ENCODE results near the gene SETD5. TPM values are rescaled to one million over a fixed set of nuclear protein-coding genes. Genes with fewer than 3 reads are reported as not detected.

Gene SETD5
- total and polyA plus RNA-seq, 9 donors: 30.8 to 140 (median 97.6) TPM

GRCh38 chr3:9409981-9410854, 12.8 kb downstream of the SETD5 start:
- no peak for DNase-seq
- Histone ChIP-seq H3K4me1 (ENCODE audit: insufficient read depth) (peaks cover 20% of the 10 kb centered on the region), H3K9me3 (no peaks in the 10 kb centered on the region), H3K27me3 (no peaks in the 10 kb centered on the region), H3K36me3 (no peaks in the 10 kb centered on the region), H3K4me3 (no peak overlapping the region), H3K27ac (peak overlapping the region in 1 of 2 donors; percentile 42)
- TF ChIP-seq POLR2A (IDR thresholded peaks at IDR 0.05): no peak
- intact Hi-C loops (cut with DNase I): no loop called here
- 64 to 75% (median 68%) methylated on average over 6 of the region's 6 CpGs for WGBS, 3 donors

- DNase-seq: no peak
- H3K4me1 ChIP-seq (ENCODE audit: insufficient read depth): peaks cover 25% of the 10 kb centered on the region
- TF ChIP-seq CTCF (IDR thresholded peaks at IDR 0.05): no peak
- no peak for TF ChIP-seq EP300 (IDR thresholded peaks at IDR 0.05)
- no peak for TF ChIP-seq POLR2A (IDR thresholded peaks at IDR 0.05)
- WGBS, 3 donors: 82 to 91% (median 86%) methylated on average over 1 of the region's 1 CpG
- H3K27me3 ChIP-seq: no peaks in the 10 kb centered on the region
- H3K27ac ChIP-seq: peak overlapping the region in 1 of 2 donors; percentile 42
- intact Hi-C loops (cut with DNase I): no loop called here
- no peaks in the 10 kb centered on the region for H3K9me3 ChIP-seq
- H3K36me3 ChIP-seq: no peaks in the 10 kb centered on the region
- no peak overlapping the region for H3K4me3 ChIP-seq
Measured at GRCh38 chr3:9411302-9411701, 13.9 kb downstream of the SETD5 start.

- Histone ChIP-seq H3K27me3 (no peaks in the 10 kb centered on the region), H3K4me3 (no peak overlapping the region), H3K9me3 (no peaks in the 10 kb centered on the region), H3K27ac (no peak overlapping the region), H3K36me3 (no peaks in the 10 kb centered on the region), H3K4me1 (ENCODE audit: insufficient read depth) (peaks cover 20% of the 10 kb centered on the region)
- intact Hi-C loops (cut with DNase I): no loop called here
- TF ChIP-seq CTCF (IDR thresholded peaks at IDR 0.05) (no peak), EP300 (IDR thresholded peaks at IDR 0.05) (no peak), POLR2A (IDR thresholded peaks at IDR 0.05) (no peak)
- WGBS, 3 donors: 56 to 83% (median 72%) methylated on average over 1 of the region's 1 CpG
- no peak for DNase-seq
Measured at GRCh38 chr3:9412293-9412692, 14.9 kb downstream of the SETD5 start.

GRCh38 chr3:9414826-9415225, 17.4 kb downstream of the SETD5 start:
- no peak for TF ChIP-seq EP300 (IDR thresholded peaks at IDR 0.05)
- no peak for TF ChIP-seq CTCF (IDR thresholded peaks at IDR 0.05)
- no peak for TF ChIP-seq POLR2A (IDR thresholded peaks at IDR 0.05)
- Histone ChIP-seq H3K27ac (no peak overlapping the region), H3K4me3 (no peak overlapping the region), H3K27me3 (no peaks in the 10 kb centered on the region), H3K36me3 (no peaks in the 10 kb centered on the region), H3K9me3 (no peaks in the 10 kb centered on the region), H3K4me1 (ENCODE audit: insufficient read depth) (peaks cover 17% of the 10 kb centered on the region)
- DNase-seq: no peak
- intact Hi-C loops (cut with DNase I): no loop called here

GRCh38 chr3:9415485-9416138, 18.2 kb downstream of the SETD5 start:
- TF ChIP-seq CTCF (IDR thresholded peaks at IDR 0.05): no peak
- no peak for TF ChIP-seq EP300 (IDR thresholded peaks at IDR 0.05)
- peaks cover 15% of the 10 kb centered on the region for H3K4me1 ChIP-seq (ENCODE audit: insufficient read depth)

More at GRCh38 chr3:9415485-9416138, 18.2 kb downstream of the SETD5 start:
- 76 to 80% (median 79%) methylated on average over 6 of the region's 6 CpGs for WGBS, 3 donors
- H3K36me3 ChIP-seq: no peaks in the 10 kb centered on the region
- H3K27me3 ChIP-seq: no peaks in the 10 kb centered on the region
- DNase-seq: no peak
- no peaks in the 10 kb centered on the region for H3K9me3 ChIP-seq
- intact Hi-C loops (cut with DNase I): no loop called here
- H3K4me3 ChIP-seq: no peak overlapping the region
- no peak overlapping the region for H3K27ac ChIP-seq
